Measurements from ENCODE around the gene SLC17A5.

DNA sequence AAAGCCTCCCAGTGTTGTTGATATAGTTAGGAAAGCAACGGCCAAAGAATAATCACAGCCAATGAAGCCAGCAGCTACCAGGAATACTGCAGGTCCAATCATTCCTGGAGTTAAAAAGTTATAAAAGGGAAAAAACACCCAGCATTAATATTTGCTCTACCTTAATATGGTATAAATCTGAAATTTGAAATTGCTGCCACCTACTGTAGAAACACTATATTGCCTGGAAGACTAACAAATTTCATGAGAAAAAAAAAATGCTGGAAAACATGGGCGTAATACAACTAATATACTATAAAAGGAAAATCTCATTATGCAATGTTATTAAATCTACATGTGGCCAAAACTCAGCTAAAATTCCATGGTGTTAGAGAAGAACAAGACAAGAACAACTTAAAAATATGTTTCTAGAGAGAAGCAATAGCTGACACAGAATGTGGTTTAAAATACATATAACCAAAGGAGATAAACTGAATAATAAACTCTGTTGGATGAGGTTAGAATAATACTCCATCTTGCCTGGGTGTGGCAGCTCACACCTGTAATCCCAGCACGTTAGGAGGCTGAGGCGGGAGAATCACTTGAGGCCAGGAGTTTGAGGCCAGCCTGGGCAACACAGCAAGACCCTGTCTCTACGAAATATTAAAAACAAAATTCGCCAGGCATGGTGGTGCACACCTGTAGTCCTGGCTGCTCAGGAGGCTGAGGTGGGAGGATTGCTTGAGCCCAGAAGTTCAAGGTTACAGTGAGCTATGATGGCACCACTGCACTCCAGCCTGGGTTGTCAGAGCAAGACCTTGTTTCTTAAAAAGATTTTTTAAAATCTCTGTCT lies 43.1 kb downstream of the SLC17A5 start:
- TF ChIP-seq EZH2phosphoT487 (IDR thresholded peaks at IDR 0.05; ENCODE audit: insufficient read depth, low read depth) (no peak), EZH2 (IDR thresholded peaks at IDR 0.05; ENCODE audit: insufficient read depth, poor library complexity, severe bottlenecking) (no peak)
